ENCODE measurements around the gene ZNF331.

ZNF331 gene

GRCh38 chr19:53521373-53522202 lies 16.4 kb upstream of the ZNF331 start:
- DNase-seq, result no peak

- DNase-seq, result no peak
Observed at GRCh38 chr19:53525922-53526321, 12.0 kb upstream of the ZNF331 start.

GRCh38 chr19:53530622-53531021 lies 7.3 kb upstream of the ZNF331 start:
- no peak for DNase-seq

GRCh38 chr19:53531457-53531856 lies 6.5 kb upstream of the ZNF331 start:
- DNase-seq, result no peak

GRCh38 chr19:53532362-53532761 lies 5.6 kb upstream of the ZNF331 start:
- DNase-seq, result no peak

DNA sequence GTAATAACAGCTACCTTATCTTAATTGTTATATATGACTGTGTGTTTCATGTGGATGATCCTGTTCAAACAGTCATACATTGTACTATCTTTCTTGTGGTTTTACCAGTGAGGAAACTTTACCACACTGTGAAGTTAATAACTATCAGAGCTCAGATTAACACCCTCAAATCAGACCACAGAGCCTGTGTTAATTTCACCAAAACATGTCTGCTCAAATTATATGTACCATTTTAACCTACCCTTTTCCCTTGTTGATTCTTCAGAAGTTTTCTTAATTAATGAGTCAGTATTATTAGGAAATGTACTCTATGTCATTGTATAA lies 1.8 kb upstream of the ZNF331 start:
- DNase-seq, result no peak

DNA sequence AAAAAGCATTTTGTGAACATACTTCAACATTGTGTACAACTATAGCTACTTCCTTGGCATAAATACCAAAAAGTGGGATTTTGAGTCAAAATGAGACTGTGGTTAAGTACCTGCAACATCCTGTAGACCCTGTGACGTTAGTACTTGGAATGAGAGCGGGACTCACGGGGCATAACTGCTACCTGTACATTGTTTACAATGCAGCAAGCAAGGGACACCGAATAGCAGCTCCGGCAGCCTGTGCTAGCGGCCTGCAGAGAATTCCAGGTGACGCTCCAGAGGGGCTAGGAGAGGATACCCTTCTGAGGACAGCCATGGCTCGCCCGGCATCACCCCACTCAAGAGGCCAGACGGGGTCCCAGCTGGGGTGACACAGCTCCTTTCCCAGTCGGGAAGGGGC lies 824 bp upstream of the ZNF331 start:
- DNase-seq, result no peak

GRCh38 chr19:53538378-53539109 lies 599 bp downstream of the ZNF331 start:
- DNase-seq, result no peak

DNA sequence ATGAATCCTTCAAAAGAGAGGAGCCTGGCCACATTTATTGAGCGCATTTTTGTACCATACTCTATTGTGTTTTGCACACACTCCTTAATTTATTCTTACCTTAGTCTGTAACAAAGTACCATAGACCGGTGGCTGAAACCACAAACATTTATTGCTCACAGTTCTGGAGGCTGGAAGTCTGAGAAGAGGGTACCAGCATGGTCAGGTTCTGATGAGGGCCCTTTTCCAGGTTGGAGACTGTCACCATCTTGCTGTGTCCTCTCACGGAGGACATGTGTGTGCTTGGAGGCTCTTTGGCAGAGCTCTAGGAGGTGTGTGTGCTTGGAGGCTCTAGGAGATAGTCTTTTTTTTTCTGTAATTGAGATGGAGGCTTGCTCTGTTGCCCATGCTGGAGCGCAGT lies 2.1 kb downstream of the ZNF331 start:
- no peak for DNase-seq

GRCh38 chr19:53541971-53542370 lies 4.0 kb downstream of the ZNF331 start:
- DNase-seq, result no peak

- DNase-seq, result no peak
Observed at GRCh38 chr19:53545271-53546065, 7.5 kb downstream of the ZNF331 start.

GRCh38 chr19:53546758-53547513 lies 9.0 kb downstream of the ZNF331 start:
- no peak for DNase-seq

DNA sequence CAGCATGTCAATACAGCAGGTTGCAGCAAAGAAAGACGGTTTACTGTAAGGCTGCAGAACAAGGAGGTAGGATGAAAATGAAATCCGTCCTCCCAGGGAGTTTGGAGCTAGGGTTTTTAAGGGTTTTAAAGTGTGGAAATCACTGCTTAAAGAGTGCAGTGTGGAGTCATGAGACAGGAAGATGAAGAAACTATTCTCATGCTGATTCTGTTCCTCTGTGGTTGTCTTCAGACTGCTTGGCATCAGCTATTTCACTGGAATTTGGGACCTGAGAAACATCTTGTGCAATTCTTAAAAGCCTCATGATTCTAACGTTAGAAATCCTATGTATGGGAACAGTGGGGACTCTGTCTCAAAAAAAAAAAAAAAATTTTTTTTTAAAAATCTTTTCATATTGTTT lies 11.4 kb downstream of the ZNF331 start:
- no peak for DNase-seq

GRCh38 chr19:53552001-53552721 lies 14.2 kb downstream of the ZNF331 start:
- DNase-seq, result no peak

- DNase-seq, result no peak
Observed at GRCh38 chr19:53553156-53553555, 15.2 kb downstream of the ZNF331 start.

DNA sequence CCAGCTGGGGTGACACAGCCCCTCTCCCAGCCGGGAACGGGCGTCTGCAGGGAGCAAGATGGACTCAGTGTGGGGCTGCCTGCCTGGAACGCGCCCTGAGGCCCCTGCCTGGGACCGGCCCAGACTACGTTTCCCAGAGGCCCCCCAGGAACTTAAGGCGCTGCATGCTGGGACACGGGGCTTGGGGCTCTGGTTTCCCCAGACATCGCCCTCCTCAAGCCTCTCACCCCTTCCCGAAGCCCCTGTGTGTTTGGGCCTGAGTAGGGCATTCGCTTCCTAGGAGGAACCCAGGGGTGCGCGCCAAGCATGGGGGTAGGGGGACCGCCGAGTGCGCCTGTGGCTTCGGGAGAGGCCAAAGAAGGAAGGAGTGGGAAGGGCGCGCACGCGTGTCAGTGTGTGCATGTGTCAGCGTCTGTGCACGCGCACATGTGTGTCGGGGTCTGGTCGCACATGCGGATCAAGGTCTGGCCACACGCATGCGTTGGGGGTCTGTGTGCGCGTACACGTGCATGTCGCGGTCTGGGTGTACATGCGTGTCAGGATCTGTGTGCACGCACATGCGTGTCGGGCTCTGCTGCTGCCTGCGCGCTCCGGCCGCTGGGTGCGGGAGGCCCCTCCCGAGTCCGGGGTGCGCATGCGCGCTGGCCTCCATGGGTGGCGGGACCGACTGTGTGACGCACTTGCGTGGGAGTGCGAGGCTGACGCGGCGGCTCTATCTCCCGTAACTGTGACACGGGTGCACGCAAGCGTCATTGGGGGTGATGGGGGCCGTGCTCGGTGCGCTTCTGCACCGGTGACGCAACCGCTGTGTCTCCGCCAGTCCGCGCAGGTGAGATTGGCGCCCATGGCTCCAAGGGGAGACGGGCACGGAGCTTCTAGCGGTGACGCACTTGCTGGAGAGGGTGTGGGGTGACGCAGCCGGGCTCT lies 16.2 kb downstream of the ZNF331 start:
- no peak for DNase-seq

GRCh38 chr19:53554804-53555203 lies 16.9 kb downstream of the ZNF331 start:
- DNase-seq, result no peak

- no peak for DNase-seq
Observed at GRCh38 chr19:53555352-53555751, 17.4 kb downstream of the ZNF331 start.

- no peak for DNase-seq
Observed at GRCh38 chr19:53571339-53571738, 33.4 kb downstream of the ZNF331 start.

- DNase-seq, result no peak
Observed at GRCh38 chr19:53576941-53577653, 39.2 kb downstream of the ZNF331 start.

All from SHP77 treated with DMSO at 0.1 percent for 48 hours (cell line).